Measurements from ENCODE around the gene RETREG1.

The RETREG1 gene

GRCh38 chr5:16492398-16493140 is 124.2 kb downstream of the RETREG1 start:
- POLR2A ChIA-PET: no interaction called here
- no peak for DNase-seq (ENCODE audit: extremely low spot score)
- CTCF ChIA-PET: interaction anchor here (0.7 kb wide), 1 partner anchor 709 kb away, joined by 3 read pairs; no protein-coding TSS in a partner anchor
- TF ChIP-seq ZNF384 (IDR thresholded peaks at IDR 0.05): no peak
- TF ChIP-seq FOXK2 (IDR thresholded peaks at IDR 0.05): no peak
- no peak for TF ChIP-seq FOXA1 (IDR thresholded peaks at IDR 0.05)
- TF ChIP-seq ELF4 (IDR thresholded peaks at IDR 0.05): no peak
- no peak for TF ChIP-seq FOXM1 (IDR thresholded peaks at IDR 0.05; ENCODE audit: borderline replicate concordance)
- TF ChIP-seq ARNT (IDR thresholded peaks at IDR 0.05): no peak
- TF ChIP-seq TARDBP (IDR thresholded peaks at IDR 0.05): no peak
- TF ChIP-seq LEF1 (IDR thresholded peaks at IDR 0.05; ENCODE audit: borderline replicate concordance): no peak
- no peak for TF ChIP-seq PKNOX1 (IDR thresholded peaks at IDR 0.05)
- TF ChIP-seq SUZ12 (IDR thresholded peaks at IDR 0.05): no peak
- TF ChIP-seq HDGF (IDR thresholded peaks at IDR 0.05; ENCODE audit: borderline replicate concordance): no peak
- no peak for TF ChIP-seq BHLHE40 (IDR thresholded peaks at IDR 0.05; ENCODE audit: borderline replicate concordance)
- TF ChIP-seq L3MBTL2 (conservative IDR thresholded peaks at IDR 0.05): no peak
- TF ChIP-seq CTBP1 (IDR thresholded peaks at IDR 0.05; ENCODE audit: borderline replicate concordance): no peak
- no peak for TF ChIP-seq NFRKB (IDR thresholded peaks at IDR 0.05)
- no peak for TF ChIP-seq SP1 (IDR thresholded peaks at IDR 0.05)

- no peak for TF ChIP-seq SUZ12 (IDR thresholded peaks at IDR 0.05)
- no peak for TF ChIP-seq HDGF (IDR thresholded peaks at IDR 0.05; ENCODE audit: borderline replicate concordance)
- TF ChIP-seq LEF1 (IDR thresholded peaks at IDR 0.05; ENCODE audit: borderline replicate concordance): no peak
- TF ChIP-seq ELF4 (IDR thresholded peaks at IDR 0.05): no peak
- no peak for TF ChIP-seq BHLHE40 (IDR thresholded peaks at IDR 0.05; ENCODE audit: borderline replicate concordance)
- no peak for TF ChIP-seq L3MBTL2 (conservative IDR thresholded peaks at IDR 0.05)
- no peak for TF ChIP-seq TARDBP (IDR thresholded peaks at IDR 0.05)
- TF ChIP-seq NFRKB (IDR thresholded peaks at IDR 0.05): no peak
- no peak for TF ChIP-seq ZNF384 (IDR thresholded peaks at IDR 0.05)
- ChIA-PET CTCF (interaction anchor here (1.3 to 1.6 kb wide), 2 partner anchors 76 to 699 kb away, joined by 3 to 8 read pairs; no protein-coding TSS in a partner anchor), POLR2A (no interaction called here)
- DNase-seq (ENCODE audit: extremely low spot score): no peak
These were observed 125.9 kb downstream of the RETREG1 start for GRCh38 chr5:16490911-16491310.

GRCh38 chr5:16489322-16489791 is 127.4 kb downstream of the RETREG1 start:
- ChIA-PET CTCF (interaction anchor here (0.6 to 1.6 kb wide), 13 partner anchors 11 to 701 kb away, joined by 3 to 8 read pairs (median 4); no protein-coding TSS in a partner anchor), POLR2A (no interaction called here)
- TF ChIP-seq CTBP1 (IDR thresholded peaks at IDR 0.05; ENCODE audit: borderline replicate concordance): no peak
- TF ChIP-seq FOXK2 (IDR thresholded peaks at IDR 0.05): no peak
- TF ChIP-seq HDGF (IDR thresholded peaks at IDR 0.05; ENCODE audit: borderline replicate concordance): no peak
- TF ChIP-seq SP1 (IDR thresholded peaks at IDR 0.05): no peak
- no peak for TF ChIP-seq BHLHE40 (IDR thresholded peaks at IDR 0.05; ENCODE audit: borderline replicate concordance)
- no peak for TF ChIP-seq FOXA1 (IDR thresholded peaks at IDR 0.05)
- no peak for TF ChIP-seq L3MBTL2 (conservative IDR thresholded peaks at IDR 0.05)
- no peak for TF ChIP-seq NFRKB (IDR thresholded peaks at IDR 0.05)
- TF ChIP-seq PKNOX1 (IDR thresholded peaks at IDR 0.05): no peak
- no peak for TF ChIP-seq ELF4 (IDR thresholded peaks at IDR 0.05)
- no peak for TF ChIP-seq LEF1 (IDR thresholded peaks at IDR 0.05; ENCODE audit: borderline replicate concordance)
- no peak for TF ChIP-seq FOXM1 (IDR thresholded peaks at IDR 0.05; ENCODE audit: borderline replicate concordance)
- no peak for TF ChIP-seq ZNF384 (IDR thresholded peaks at IDR 0.05)
- no peak for TF ChIP-seq ARNT (IDR thresholded peaks at IDR 0.05)
- DNase-seq (ENCODE audit: extremely low spot score): peak; percentile 27

- CTCF ChIA-PET: interaction anchor here (1.3 kb wide), 1 partner anchor 23 kb away, joined by 3 read pairs; no protein-coding TSS in a partner anchor
- no peak for DNase-seq (ENCODE audit: extremely low spot score)
- POLR2A ChIA-PET: no interaction called here
- no peak for TF ChIP-seq SUZ12 (IDR thresholded peaks at IDR 0.05)
- TF ChIP-seq SP1 (IDR thresholded peaks at IDR 0.05): no peak
- no peak for TF ChIP-seq FOXM1 (IDR thresholded peaks at IDR 0.05; ENCODE audit: borderline replicate concordance)
- no peak for TF ChIP-seq L3MBTL2 (conservative IDR thresholded peaks at IDR 0.05)
- TF ChIP-seq FOXK2 (IDR thresholded peaks at IDR 0.05): no peak
- TF ChIP-seq ARNT (IDR thresholded peaks at IDR 0.05): no peak
- no peak for TF ChIP-seq ZNF384 (IDR thresholded peaks at IDR 0.05)
- no peak for TF ChIP-seq ELF4 (IDR thresholded peaks at IDR 0.05)
- no peak for TF ChIP-seq BHLHE40 (IDR thresholded peaks at IDR 0.05; ENCODE audit: borderline replicate concordance)
- TF ChIP-seq NFRKB (IDR thresholded peaks at IDR 0.05): no peak
These were observed 129.3 kb downstream of the RETREG1 start for GRCh38 chr5:16487456-16487855.

GRCh38 chr5:16486711-16487111 is 130.1 kb downstream of the RETREG1 start:
- ChIA-PET CTCF (no interaction called here), POLR2A (no interaction called here)
- TF ChIP-seq FOXK2 (IDR thresholded peaks at IDR 0.05) (no peak), PKNOX1 (IDR thresholded peaks at IDR 0.05) (no peak), SP1 (IDR thresholded peaks at IDR 0.05) (no peak), ZNF384 (IDR thresholded peaks at IDR 0.05) (no peak), CTBP1 (IDR thresholded peaks at IDR 0.05; ENCODE audit: borderline replicate concordance) (no peak), SUZ12 (IDR thresholded peaks at IDR 0.05) (no peak), TARDBP (IDR thresholded peaks at IDR 0.05) (no peak), LEF1 (IDR thresholded peaks at IDR 0.05; ENCODE audit: borderline replicate concordance) (no peak), FOXA1 (IDR thresholded peaks at IDR 0.05) (no peak)
- DNase-seq (ENCODE audit: extremely low spot score): no peak

GRCh38 chr5:16485656-16486055 is 131.1 kb downstream of the RETREG1 start:
- no peak for DNase-seq (ENCODE audit: extremely low spot score)
- CTCF ChIA-PET: interaction anchor here (1.1 kb wide), 1 partner anchor 67 kb away, joined by 3 read pairs; no protein-coding TSS in a partner anchor
- TF ChIP-seq BHLHE40 (IDR thresholded peaks at IDR 0.05; ENCODE audit: borderline replicate concordance): no peak
- no peak for TF ChIP-seq ZNF384 (IDR thresholded peaks at IDR 0.05)
- TF ChIP-seq FOXK2 (IDR thresholded peaks at IDR 0.05): no peak
- no peak for TF ChIP-seq TARDBP (IDR thresholded peaks at IDR 0.05)
- TF ChIP-seq L3MBTL2 (conservative IDR thresholded peaks at IDR 0.05): no peak
- POLR2A ChIA-PET: no interaction called here

Measured in HEK293T (cell line).